Right forelimb (tissue), 1 donor: ENCODE data around the gene CPSF4L.

Experiments
- DNase-seq: peaks from one replicate; pipeline ENCODE4 v3.0.0-alpha.2; 2018

CPSF4L gene

GRCh38 chr17:73231395-73231794 lies 30.3 kb downstream of the CPSF4L start:
- DNase-seq = no peak

GRCh38 chr17:73230088-73230487 lies 31.6 kb downstream of the CPSF4L start:
- no peak for DNase-seq

GRCh38 chr17:73228748-73229236 lies 32.9 kb downstream of the CPSF4L start:
- no peak for DNase-seq

- no peak for DNase-seq
These were observed 33.7 kb downstream of the CPSF4L start for GRCh38 chr17:73227944-73228343.

- DNase-seq = no peak
These were observed 34.3 kb downstream of the CPSF4L start for GRCh38 chr17:73227379-73227778.

GRCh38 chr17:73226556-73227172 lies 35.0 kb downstream of the CPSF4L start:
- DNase-seq = no peak

- no peak for DNase-seq
These were observed 36.9 kb downstream of the CPSF4L start for GRCh38 chr17:73224663-73225305.

- no peak for DNase-seq
These were observed 37.4 kb downstream of the CPSF4L start for GRCh38 chr17:73224237-73224636.

- DNase-seq = no peak
These were observed 38.0 kb downstream of the CPSF4L start for GRCh38 chr17:73223626-73224230.

GRCh38 chr17:73215447-73215846 lies 46.2 kb downstream of the CPSF4L start:
- DNase-seq = no peak

- no peak for DNase-seq
These were observed 46.8 kb downstream of the CPSF4L start for GRCh38 chr17:73214851-73215250.

GRCh38 chr17:73214008-73214407 lies 47.7 kb downstream of the CPSF4L start:
- no peak for DNase-seq

GRCh38 chr17:73211745-73212144 lies 49.9 kb downstream of the CPSF4L start:
- DNase-seq = no peak

GRCh38 chr17:73210002-73210678 lies 51.5 kb downstream of the CPSF4L start:
- DNase-seq = no peak

GRCh38 chr17:73209436-73209835 lies 52.2 kb downstream of the CPSF4L start:
- DNase-seq = no peak

GRCh38 chr17:73208139-73208827 lies 53.4 kb downstream of the CPSF4L start:
- no peak for DNase-seq

GRCh38 chr17:73205459-73205961 lies 56.2 kb downstream of the CPSF4L start:
- no peak for DNase-seq

GRCh38 chr17:73203788-73204479 lies 57.7 kb downstream of the CPSF4L start:
- DNase-seq = no peak

GRCh38 chr17:73203135-73203787 lies 58.4 kb downstream of the CPSF4L start:
- no peak for DNase-seq

GRCh38 chr17:73201215-73202069 lies 60.2 kb downstream of the CPSF4L start:
- no peak for DNase-seq

- no peak for DNase-seq
These were observed 61.2 kb downstream of the CPSF4L start for GRCh38 chr17:73200476-73200875.
